Measurements from ENCODE around the gene ZNF70.
"Not testable (repeated sequence)": the region's sequence is repeated elsewhere in the genome, so short reads cannot be mapped to it uniquely, and the experiment has no call there.

The ZNF70 gene

GRCh38 chr22:23744485-23744884 lies 6.4 kb downstream of the ZNF70 start:
- no peak for TF ChIP-seq CTCF (IDR thresholded peaks at IDR 0.05; ENCODE audit: insufficient read depth, low read depth, low read length, missing control alignments)

GRCh38 chr22:23744001-23744400 lies 6.9 kb downstream of the ZNF70 start:
- no peak for TF ChIP-seq CTCF (IDR thresholded peaks at IDR 0.05; ENCODE audit: insufficient read depth, low read depth, low read length, missing control alignments)
- DNase-seq (ENCODE audit: low read depth), result no peak
- H3K4me3 ChIP-seq (ENCODE audit: low read depth, low read length), result no peak overlapping the region

More at GRCh38 chr22:23744485-23744884, 6.4 kb downstream of the ZNF70 start:
- DNase-seq (ENCODE audit: low read depth), result no peak
- no peak overlapping the region for H3K4me3 ChIP-seq (ENCODE audit: low read depth, low read length)

GRCh38 chr22:23743303-23743705 lies 7.6 kb downstream of the ZNF70 start:
- TF ChIP-seq CTCF (IDR thresholded peaks at IDR 0.05; ENCODE audit: insufficient read depth, low read depth, low read length, missing control alignments), result no peak
- H3K4me3 ChIP-seq (ENCODE audit: low read depth, low read length), result no peak overlapping the region
- DNase-seq (ENCODE audit: low read depth), result no peak

GRCh38 chr22:23742505-23743264 lies 8.2 kb downstream of the ZNF70 start:
- H3K4me3 ChIP-seq (ENCODE audit: low read depth, low read length), result no peak overlapping the region
- DNase-seq (ENCODE audit: low read depth), result no peak
- no peak for TF ChIP-seq CTCF (IDR thresholded peaks at IDR 0.05; ENCODE audit: insufficient read depth, low read depth, low read length, missing control alignments)

- TF ChIP-seq CTCF (IDR thresholded peaks at IDR 0.05; ENCODE audit: insufficient read depth, low read depth, low read length, missing control alignments), result no peak
- no peak for DNase-seq (ENCODE audit: low read depth)
- H3K4me3 ChIP-seq (ENCODE audit: low read depth, low read length), result no peak overlapping the region
Observed at GRCh38 chr22:23737696-23738095, 13.2 kb downstream of the ZNF70 start.

- H3K4me3 ChIP-seq (ENCODE audit: low read depth, low read length); DNase-seq (ENCODE audit: low read depth): not testable (repeated sequence)
Observed at GRCh38 chr22:23728108-23728507, 22.8 kb downstream of the ZNF70 start.

GRCh38 chr22:23722724-23723123 lies 28.2 kb downstream of the ZNF70 start:
- DNase-seq (ENCODE audit: low read depth), result no peak
- TF ChIP-seq CTCF (IDR thresholded peaks at IDR 0.05; ENCODE audit: insufficient read depth, low read depth, low read length, missing control alignments), result no peak

More at GRCh38 chr22:23722724-23723123, 28.2 kb downstream of the ZNF70 start:
- no peak overlapping the region for H3K4me3 ChIP-seq (ENCODE audit: low read depth, low read length)
